Measurements from ENCODE around the gene RGS11.

The RGS11 gene

DNA sequence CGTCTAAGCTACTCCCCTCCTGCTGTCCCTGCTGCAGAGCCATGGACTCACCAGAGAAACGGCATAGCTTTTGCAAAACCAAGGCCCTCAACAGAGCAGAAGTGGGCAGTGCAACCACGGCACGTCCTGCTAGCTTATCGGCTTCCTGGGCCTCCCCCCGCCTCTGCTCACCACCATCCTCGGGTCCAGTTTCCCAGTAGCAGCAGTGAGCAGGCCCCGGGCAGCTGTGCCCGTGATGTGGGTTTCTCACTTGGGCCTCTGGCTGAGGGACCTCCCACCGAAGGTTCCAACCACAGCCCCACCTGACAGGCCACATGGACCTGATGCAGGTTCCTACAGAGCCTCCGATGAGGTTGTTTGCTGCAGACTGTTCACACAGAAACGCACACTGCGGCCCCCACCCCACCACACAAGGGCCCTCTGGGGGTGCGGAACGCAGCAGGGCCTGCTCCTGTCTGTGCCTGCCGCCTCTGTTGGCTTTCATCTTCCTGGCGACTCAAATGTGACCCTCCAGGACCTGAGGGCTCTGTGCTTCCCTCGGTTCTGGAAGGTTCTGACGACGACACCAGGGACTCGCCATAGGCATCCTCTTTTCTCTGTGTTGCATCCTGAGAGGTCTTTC, 32.1 kb upstream of the RGS11 start:
- no peaks in the 10 kb centered on the region for H3K9me3 ChIP-seq
- H3K4me3 ChIP-seq: no peak overlapping the region
- H3K4me1 ChIP-seq: no peaks in the 10 kb centered on the region
- no peak for DNase-seq (ENCODE audit: low spot score in 2 of 2)
- in situ Hi-C loops (cut with MboI; ENCODE audit: low sequenced_read_pairs): no loop called here
- no peaks in the 10 kb centered on the region for H3K27me3 ChIP-seq (ENCODE audit: low read depth)
- peaks cover 57% of the 10 kb centered on the region for H3K36me3 ChIP-seq (replicated peaks)

DNA sequence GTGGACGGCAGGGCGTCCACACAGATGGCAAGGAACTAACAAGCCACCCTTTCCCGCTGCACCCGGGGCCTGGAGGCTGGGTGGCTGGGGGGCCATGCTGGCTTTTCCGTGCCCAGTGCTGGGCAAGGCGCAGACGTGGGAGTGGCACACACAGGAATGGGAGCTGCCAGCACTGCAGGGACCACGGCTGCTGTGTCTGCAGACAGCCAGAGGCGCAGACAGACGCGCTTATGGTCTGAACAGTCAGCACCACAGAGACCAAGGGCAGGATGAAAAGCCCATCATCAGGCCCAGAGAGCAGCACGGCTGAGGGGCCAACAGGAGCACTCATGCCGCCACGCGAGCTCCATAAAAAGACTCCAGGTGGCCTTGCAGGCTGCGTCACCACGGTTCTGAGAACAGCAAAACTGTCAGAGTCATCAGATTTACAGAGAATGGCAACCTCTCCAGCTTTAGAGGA, 31.2 kb upstream of the RGS11 start:
- no peaks in the 10 kb centered on the region for H3K27me3 ChIP-seq (ENCODE audit: low read depth)
- peaks cover 53% of the 10 kb centered on the region for H3K36me3 ChIP-seq (replicated peaks)
- in situ Hi-C loops (cut with MboI; ENCODE audit: low sequenced_read_pairs): no loop called here
- no peaks in the 10 kb centered on the region for H3K4me1 ChIP-seq
- no peak for DNase-seq (ENCODE audit: low spot score in 2 of 2)
- no peaks in the 10 kb centered on the region for H3K9me3 ChIP-seq
- no peak overlapping the region for H3K4me3 ChIP-seq

DNA sequence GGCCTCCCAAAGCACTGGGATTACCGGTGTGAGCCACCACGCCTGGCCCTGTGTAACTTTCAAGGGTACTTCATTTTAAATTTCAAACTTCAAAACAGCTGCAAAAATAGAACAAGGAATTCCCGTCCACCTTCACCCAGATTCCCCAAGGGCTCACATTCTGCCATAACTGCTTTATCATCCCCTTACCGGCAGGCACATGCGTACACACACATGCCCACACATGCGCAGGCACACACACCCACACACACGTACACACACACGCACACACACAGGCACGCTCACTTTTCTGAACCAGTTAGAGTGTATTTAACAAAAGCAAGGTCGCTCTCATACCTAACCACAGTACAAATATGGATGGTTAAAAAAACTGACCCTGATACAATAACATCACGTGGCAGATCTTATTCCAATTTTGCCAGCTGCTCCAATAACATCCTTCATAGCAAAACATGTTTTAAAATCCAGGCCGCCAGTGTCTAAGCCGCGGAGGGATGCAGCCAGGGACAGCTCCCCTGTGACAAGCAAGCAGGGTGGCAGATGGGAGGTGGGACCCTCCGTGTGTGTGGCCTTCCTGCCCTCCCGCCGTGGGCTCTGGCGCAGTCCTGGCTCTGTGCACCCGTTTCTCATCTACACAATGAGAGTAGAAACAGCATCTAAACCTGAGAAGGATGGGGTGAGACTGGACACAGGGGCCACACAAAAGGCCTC, 30.3 kb upstream of the RGS11 start:
- H3K9me3 ChIP-seq: no peaks in the 10 kb centered on the region
- in situ Hi-C loops (cut with MboI; ENCODE audit: low sequenced_read_pairs): no loop called here
- H3K36me3 ChIP-seq (replicated peaks): peaks cover 48% of the 10 kb centered on the region
- no peak overlapping the region for H3K4me3 ChIP-seq
- no peak for DNase-seq (ENCODE audit: low spot score in 2 of 2)
- no peaks in the 10 kb centered on the region for H3K27me3 ChIP-seq (ENCODE audit: low read depth)
- H3K4me1 ChIP-seq: no peaks in the 10 kb centered on the region

DNA sequence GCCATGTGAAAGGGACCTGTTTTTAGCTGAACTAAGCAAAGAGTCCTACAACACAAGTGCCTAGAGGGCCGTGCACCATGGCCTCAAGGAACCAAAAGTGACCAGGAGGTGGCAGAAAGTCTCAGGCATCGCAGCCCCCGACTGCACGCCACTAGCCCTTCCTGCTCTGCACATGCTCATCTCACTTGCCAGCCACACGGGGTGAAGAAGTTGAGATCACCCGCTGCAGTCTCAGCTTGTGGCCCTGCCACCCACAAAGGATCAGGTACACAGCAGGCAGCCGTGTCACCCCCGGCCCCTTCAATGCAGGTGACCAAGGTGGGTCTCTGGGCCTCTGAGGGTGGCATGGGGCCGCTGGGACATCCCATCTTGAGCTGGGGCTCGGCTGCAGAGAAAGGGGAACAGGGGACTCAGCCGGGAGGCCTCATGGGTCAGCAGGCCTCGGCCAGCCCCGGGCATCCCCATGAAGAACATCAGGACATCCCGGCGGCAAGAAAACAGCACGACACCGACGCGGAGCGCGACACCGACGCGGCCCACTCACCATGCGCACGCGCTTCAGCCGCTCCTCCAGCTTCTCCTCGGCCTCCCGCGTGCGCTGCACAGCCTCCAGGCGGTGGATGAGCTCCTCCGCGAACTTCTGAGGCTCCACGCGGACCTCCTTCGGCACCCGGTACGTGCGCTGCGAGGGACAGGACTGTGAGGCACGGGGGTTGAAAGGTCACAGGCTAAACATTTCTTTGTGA, 28.2 kb upstream of the RGS11 start:
- DNase-seq (ENCODE audit: low spot score in 2 of 2): no peak
- Histone ChIP-seq H3K27me3 (ENCODE audit: low read depth) (no peaks in the 10 kb centered on the region), H3K9me3 (no peaks in the 10 kb centered on the region), H3K4me1 (no peaks in the 10 kb centered on the region), H3K36me3 (replicated peaks) (peaks cover 38% of the 10 kb centered on the region), H3K4me3 (no peak overlapping the region)
- in situ Hi-C loops (cut with MboI; ENCODE audit: low sequenced_read_pairs): no loop called here

DNA sequence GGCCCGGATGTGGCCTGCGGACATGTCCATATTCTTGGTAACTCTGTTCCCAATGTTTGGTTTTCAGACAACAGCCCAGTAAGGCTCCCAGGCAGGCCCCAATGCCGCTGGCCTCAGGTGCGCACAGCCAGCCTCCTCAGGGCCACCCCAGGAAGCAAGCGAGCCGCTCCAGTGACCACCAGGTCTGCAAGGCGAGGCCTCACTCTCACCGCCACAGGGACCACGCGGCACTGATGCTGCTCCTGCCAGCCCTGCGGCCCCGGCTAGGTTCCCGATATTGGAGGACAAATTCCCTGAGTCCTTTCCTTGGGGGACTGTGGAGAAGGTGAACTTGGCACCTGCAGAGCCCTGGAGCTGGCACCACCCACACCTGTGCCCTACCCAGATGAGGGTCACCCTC, 26.2 kb upstream of the RGS11 start:
- in situ Hi-C loops (cut with MboI; ENCODE audit: low sequenced_read_pairs): no loop called here
- H3K4me1 ChIP-seq: no peaks in the 10 kb centered on the region
- H3K36me3 ChIP-seq (replicated peaks): peaks cover 30% of the 10 kb centered on the region

DNA sequence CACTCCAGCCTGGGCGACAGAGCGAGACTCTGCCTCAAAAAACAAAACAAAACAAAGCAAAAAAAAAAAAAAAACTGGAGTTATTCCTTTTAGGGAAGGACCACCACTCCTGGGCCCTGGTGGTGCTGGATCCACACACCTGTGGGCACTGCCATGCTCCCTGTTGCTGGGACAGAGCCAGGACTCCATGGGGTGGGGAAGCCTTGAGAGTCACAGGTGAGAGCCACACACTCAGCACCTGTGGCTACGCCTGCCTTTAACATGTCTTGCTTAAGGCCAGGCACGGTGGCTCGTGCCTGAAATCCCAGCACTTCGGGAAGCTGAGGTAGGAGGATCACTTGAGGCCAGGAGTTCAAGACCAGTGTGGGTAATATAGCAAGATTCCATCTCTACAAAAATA, 25.5 kb upstream of the RGS11 start:
- H3K36me3 ChIP-seq (replicated peaks): peaks cover 28% of the 10 kb centered on the region
- no peaks in the 10 kb centered on the region for H3K9me3 ChIP-seq
- H3K4me1 ChIP-seq: no peaks in the 10 kb centered on the region
- H3K27me3 ChIP-seq (ENCODE audit: low read depth): no peaks in the 10 kb centered on the region
- no peak for DNase-seq (ENCODE audit: low spot score in 2 of 2)
- no peak overlapping the region for H3K4me3 ChIP-seq
- in situ Hi-C loops (cut with MboI; ENCODE audit: low sequenced_read_pairs): no loop called here

More for the DNA sequence above, 26.2 kb upstream of the RGS11 start:
- H3K27me3 ChIP-seq (ENCODE audit: low read depth): no peaks in the 10 kb centered on the region
- H3K4me3 ChIP-seq: no peak overlapping the region
- no peaks in the 10 kb centered on the region for H3K9me3 ChIP-seq
- DNase-seq (ENCODE audit: low spot score in 2 of 2): no peak

DNA sequence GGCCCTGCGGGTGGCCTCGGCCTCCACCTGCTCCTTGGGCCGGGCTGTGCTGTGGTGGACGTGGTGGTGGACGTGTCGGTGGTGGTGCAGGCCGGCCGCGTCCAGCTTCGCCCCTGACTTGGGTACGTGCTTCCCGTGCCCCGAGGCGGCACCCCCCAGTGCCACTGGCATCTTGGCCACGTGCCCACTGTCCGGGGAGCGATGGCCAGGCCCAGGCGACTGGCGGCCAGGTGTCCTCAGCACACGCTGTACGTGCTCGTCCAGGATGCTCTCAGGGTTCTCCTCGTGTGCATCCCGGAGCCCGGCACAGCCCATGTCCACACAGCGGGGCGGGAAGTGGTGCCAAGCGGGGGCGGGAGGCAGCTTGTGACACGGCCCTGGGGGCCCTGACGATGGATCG, 22.1 kb upstream of the RGS11 start:
- Histone ChIP-seq H3K27me3 (ENCODE audit: low read depth) (no peaks in the 10 kb centered on the region), H3K9me3 (no peaks in the 10 kb centered on the region), H3K4me1 (no peaks in the 10 kb centered on the region), H3K4me3 (no peak overlapping the region), H3K36me3 (replicated peaks) (peaks cover 27% of the 10 kb centered on the region)
- in situ Hi-C loops (cut with MboI; ENCODE audit: low sequenced_read_pairs): no loop called here
- DNase-seq (ENCODE audit: low spot score in 2 of 2): no peak

DNA sequence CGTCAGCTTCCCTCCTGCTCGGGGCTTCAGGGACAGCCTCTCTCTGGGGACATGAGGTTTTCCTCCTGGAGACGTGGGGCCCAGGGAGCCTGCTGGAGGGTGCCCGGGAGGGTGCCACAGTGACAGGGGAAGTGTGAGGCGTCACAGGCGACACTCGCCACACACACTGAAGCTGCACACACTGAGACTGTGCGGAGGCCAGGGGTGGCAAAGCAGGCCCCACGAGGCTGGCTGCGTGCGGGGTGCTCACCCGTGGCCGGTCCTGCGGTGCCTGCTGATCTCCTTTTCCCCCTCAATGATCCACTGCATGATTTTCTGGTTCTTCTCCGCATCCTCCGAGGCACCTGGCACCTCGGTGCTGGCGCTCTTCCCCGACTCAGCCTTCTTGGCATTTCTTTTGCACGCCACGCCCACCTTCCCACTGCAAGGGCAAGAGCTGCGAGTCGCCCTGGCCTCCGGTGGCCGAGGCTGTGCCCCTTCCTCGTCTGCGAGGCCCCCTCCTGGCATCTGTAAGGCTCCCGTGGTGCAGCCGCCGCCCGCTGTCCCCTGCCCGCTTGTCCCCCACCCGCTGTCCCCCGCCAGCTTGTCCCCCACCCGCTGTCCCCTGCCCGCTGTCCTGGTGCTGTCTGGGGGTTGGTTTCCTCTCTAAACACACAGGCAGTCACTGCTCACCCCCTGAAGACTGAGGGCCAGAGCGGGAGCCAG, 21.2 kb upstream of the RGS11 start:
- Histone ChIP-seq H3K4me1 (no peaks in the 10 kb centered on the region), H3K27me3 (ENCODE audit: low read depth) (no peaks in the 10 kb centered on the region), H3K36me3 (replicated peaks) (peaks cover 31% of the 10 kb centered on the region), H3K9me3 (no peaks in the 10 kb centered on the region), H3K4me3 (no peak overlapping the region)
- DNase-seq (ENCODE audit: low spot score in 2 of 2): no peak
- in situ Hi-C loops (cut with MboI; ENCODE audit: low sequenced_read_pairs): no loop called here

DNA sequence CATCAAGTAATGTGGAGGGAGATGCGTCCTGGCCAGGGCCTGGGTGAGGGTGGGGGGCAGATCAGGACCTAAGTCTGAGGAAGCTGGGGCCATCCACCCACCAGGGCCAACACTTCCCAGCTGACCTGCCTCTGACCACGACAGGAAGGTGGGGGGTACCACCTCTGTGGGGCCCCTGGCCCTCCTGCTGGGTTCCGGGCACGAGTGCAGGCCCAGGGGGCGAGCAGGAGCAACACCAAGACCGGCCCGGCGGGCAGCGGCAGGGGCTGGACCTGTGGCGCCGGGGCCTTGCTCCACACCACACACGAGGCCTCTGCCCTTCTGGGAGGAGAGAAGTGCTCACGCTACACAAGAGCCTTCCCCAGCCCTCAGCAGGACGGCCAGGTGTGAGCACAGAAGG, 20.5 kb upstream of the RGS11 start:
- no peak overlapping the region for H3K4me3 ChIP-seq
- peaks cover 37% of the 10 kb centered on the region for H3K36me3 ChIP-seq (replicated peaks)
- in situ Hi-C loops (cut with MboI; ENCODE audit: low sequenced_read_pairs): no loop called here
- H3K4me1 ChIP-seq: no peaks in the 10 kb centered on the region
- H3K9me3 ChIP-seq: no peaks in the 10 kb centered on the region
- no peak for DNase-seq (ENCODE audit: low spot score in 2 of 2)
- no peaks in the 10 kb centered on the region for H3K27me3 ChIP-seq (ENCODE audit: low read depth)

DNA sequence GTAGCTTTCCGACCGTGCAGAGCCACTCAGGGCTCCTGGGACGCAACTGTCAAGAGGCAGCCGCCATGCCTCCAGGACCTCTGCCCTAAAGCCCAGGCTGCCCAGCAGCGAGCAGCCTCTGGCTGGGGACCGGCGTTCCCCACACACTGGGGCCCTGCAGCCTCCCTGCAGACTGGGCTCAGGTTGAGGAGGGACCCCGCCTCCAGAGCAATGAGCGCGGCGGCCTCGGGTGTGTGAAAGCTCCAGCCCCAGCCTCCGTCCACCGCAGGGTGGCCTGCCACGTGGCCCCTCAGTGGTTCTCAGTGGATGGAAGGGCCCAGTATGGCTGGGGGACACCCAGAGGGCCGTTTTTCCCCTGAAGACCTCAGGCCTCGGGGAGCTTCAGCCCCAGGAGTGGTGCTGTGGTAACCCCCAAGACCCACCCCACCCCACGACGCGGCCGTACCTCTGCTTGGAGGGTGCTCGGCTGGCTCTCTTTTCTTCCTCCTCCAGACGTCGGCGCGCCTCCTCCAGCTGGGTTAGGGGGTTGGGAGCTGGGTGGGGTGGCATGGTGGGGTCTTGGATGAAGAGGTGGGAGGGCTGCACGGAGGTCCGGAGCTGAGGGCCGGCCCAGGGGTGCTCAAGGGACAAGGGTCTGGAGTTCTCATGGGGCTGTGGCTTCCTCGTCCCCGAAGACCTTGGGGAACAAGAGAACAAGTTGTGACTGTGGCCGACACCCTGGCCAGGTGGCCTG, 17.5 kb upstream of the RGS11 start:
- in situ Hi-C loops (cut with MboI; ENCODE audit: low sequenced_read_pairs): no loop called here
- Histone ChIP-seq H3K9me3 (no peaks in the 10 kb centered on the region), H3K36me3 (replicated peaks) (peaks cover 59% of the 10 kb centered on the region), H3K4me1 (no peaks in the 10 kb centered on the region), H3K27me3 (ENCODE audit: low read depth) (no peaks in the 10 kb centered on the region), H3K4me3 (no peak overlapping the region)
- no peak for DNase-seq (ENCODE audit: low spot score in 2 of 2)

DNA sequence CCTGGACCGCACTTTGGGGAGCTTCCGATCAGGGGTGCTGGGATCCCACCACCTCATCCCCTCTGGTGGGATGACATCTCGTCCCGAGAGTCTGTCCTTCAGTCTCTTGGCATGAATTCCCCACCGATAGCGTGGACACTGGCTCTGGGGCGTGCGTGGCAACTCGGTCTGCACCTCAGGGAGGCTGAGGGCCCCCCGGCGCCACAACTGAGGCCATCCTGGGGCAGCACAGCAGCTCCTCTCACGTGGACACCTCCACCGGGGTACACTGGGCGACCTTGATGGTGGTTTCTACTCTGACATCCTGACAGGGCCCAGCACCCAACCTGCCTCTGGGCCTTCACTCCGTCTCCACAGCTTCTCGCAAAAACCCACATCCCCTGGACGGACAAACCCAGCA, 15.8 kb upstream of the RGS11 start:
- H3K9me3 ChIP-seq: no peaks in the 10 kb centered on the region
- H3K27me3 ChIP-seq (ENCODE audit: low read depth): no peaks in the 10 kb centered on the region
- no peaks in the 10 kb centered on the region for H3K4me1 ChIP-seq
- peaks cover 62% of the 10 kb centered on the region for H3K36me3 ChIP-seq (replicated peaks)
- H3K4me3 ChIP-seq: no peak overlapping the region
- in situ Hi-C loops (cut with MboI; ENCODE audit: low sequenced_read_pairs): no loop called here
- DNase-seq (ENCODE audit: low spot score in 2 of 2): no peak

DNA sequence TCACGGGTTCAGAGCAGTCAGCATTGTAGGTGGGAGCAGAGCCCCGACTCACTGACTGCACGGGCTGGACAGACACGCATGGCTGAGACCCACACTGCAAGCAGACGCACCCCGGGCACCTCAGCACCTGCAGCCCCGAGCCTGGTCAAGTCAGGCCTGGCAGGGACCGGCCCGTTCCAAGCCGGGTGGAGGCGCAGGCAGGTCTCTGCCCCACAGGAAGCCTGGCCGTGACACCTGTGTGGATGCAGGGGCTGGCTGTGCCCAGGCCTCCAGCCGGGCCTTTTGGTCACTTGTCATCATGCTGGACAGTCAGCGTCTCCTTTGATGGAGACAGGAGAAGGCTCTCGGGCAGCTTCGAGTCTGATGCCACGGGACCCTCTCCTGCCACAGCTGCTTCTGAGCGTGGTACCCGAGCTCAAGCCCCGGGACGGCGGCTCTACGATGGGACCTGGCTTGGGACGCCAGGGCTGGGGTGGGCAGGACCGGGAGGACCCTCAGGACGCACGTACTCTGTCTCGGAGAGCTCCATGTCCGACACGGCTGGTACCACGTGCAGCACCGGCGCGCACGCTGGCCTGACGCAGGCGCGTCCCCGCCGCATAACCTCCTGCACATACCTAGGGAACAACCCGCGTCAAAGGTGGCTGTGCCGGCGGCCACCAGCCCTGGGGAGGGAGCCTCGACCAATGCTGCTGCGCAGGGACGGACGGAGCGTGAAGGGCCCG, 15.1 kb upstream of the RGS11 start:
- Histone ChIP-seq H3K36me3 (replicated peaks) (peaks cover 63% of the 10 kb centered on the region), H3K9me3 (no peaks in the 10 kb centered on the region), H3K4me3 (no peak overlapping the region), H3K4me1 (no peaks in the 10 kb centered on the region), H3K27me3 (ENCODE audit: low read depth) (no peaks in the 10 kb centered on the region)
- in situ Hi-C loops (cut with MboI; ENCODE audit: low sequenced_read_pairs): no loop called here
- DNase-seq (ENCODE audit: low spot score in 2 of 2): no peak

Measured in HAP-1 (cell line).